RWPE2 (cell line): ENCODE data around the gene GPR6.

ENCODE experiments used
- ATAC-seq: fragments of 200-7000 bp; cut with Tn5 transposase; 3 replicates; pipeline ENCODE4 v1.9.1; 2021; ENCODE audit warnings: low read depth
- DNase-seq: peaks from one replicate; pipeline ENCODE4 v3.0.0-alpha.2; 2020; ENCODE audit warnings: low spot score
- H3K27ac ChIP-seq: fragments of 450-650 bp; 2 replicates; pipeline ENCODE4 v1.5.1; 2017; ENCODE audit warnings: mild to moderate bottlenecking; ENCODE audit not compliant: poor library complexity, severe bottlenecking
- H3K27me3 ChIP-seq: fragments of 250-450 bp; sonication (Bioruptor Pico); 2 replicates; pipeline ENCODE4 v1.5.1; 2021; ENCODE audit warnings: mild to moderate bottlenecking, moderate library complexity; ENCODE audit not compliant: insufficient read depth, poor library complexity, severe bottlenecking
- H3K36me3 ChIP-seq: fragments of 250-450 bp; sonication (Bioruptor Pico); 2 replicates; pipeline ENCODE4 v1.5.1; 2020; ENCODE audit warnings: low read depth, mild to moderate bottlenecking, moderate library complexity
- H3K4me1 ChIP-seq: fragments of 250-450 bp; sonication (Bioruptor Pico); 2 replicates; pipeline ENCODE4 v1.5.1; 2021; ENCODE audit warnings: mild to moderate bottlenecking, moderate library complexity; ENCODE audit not compliant: insufficient read depth, poor library complexity, severe bottlenecking
- H3K4me3 ChIP-seq: fragments of 250-450 bp; sonication (Bioruptor Pico); 2 replicates; pipeline ENCODE4 v1.5.1; 2021; ENCODE audit warnings: mild to moderate bottlenecking, moderate library complexity; ENCODE audit not compliant: severe bottlenecking
- H3K9me3 ChIP-seq: fragments of 250-450 bp; sonication (Bioruptor Pico); 2 replicates; pipeline ENCODE4 v1.5.1; 2021; ENCODE audit warnings: mild to moderate bottlenecking, moderate library complexity; ENCODE audit not compliant: severe bottlenecking
- CTCF ChIP-seq: fragments of 450-650 bp; IDR thresholded peaks from one replicate; pipeline ENCODE4 v1.5.1; 2017; ENCODE audit warnings: mild to moderate bottlenecking, moderate library complexity; ENCODE audit not compliant: poor library complexity, severe bottlenecking

Gene GPR6

GRCh38 chr6:109978174-109979032, at the start of gene GPR6:
Gene GPR6, plus strand, starts transcription at chr6:109978311. Its CDS starts 802 bp downstream, at chr6:109979113.
- peaks cover 42% of the 10 kb centered on the region for H3K27me3 ChIP-seq
- no peak within 1 kb of the TSS for H3K27ac ChIP-seq
- no peaks in the 10 kb centered on the region for H3K9me3 ChIP-seq
- no peaks in the 10 kb centered on the region for H3K4me1 ChIP-seq
- no peak within 1 kb of the TSS for H3K4me3 ChIP-seq
- DNase-seq (peak; percentile 51), ATAC-seq (peak; percentile 69)
- no peaks in the 10 kb centered on the region for H3K36me3 ChIP-seq
- no peak for TF ChIP-seq CTCF

DNA sequence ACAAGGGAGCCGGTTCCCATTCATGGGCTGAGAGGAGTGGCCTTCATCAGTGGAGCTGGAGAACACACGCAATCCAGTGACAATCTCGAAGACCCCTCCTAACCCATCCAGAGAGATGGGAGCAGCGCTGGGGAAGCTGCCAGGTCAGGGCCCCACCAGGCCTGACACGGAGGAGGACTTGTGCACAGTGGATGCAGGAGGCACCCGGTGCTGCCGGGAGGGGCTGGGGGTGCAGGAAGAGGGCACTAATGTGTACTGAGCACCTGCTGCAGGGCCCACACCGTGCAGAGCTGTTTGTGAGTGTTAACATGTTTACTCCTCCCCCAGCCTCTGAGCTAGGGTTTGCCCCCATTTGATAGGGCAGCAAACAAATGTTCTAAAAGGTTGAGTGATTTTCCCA, 43.8 kb upstream of the GPR6 start:
- Histone ChIP-seq H3K4me1 (no peaks in the 10 kb centered on the region), H3K36me3 (no peaks in the 10 kb centered on the region), H3K4me3 (no peak overlapping the region), H3K27me3 (no peaks in the 10 kb centered on the region), H3K9me3 (no peaks in the 10 kb centered on the region), H3K27ac (no peak overlapping the region)
- ATAC-seq (no peak), DNase-seq (no peak)
- TF ChIP-seq CTCF: no peak

- no peak for TF ChIP-seq CTCF
- H3K27me3 ChIP-seq: no peaks in the 10 kb centered on the region
- ATAC-seq (peak; percentile 51; the same call in 2 of the 3 replicates), DNase-seq (no peak)
- H3K4me1 ChIP-seq: peaks cover 5% of the 10 kb centered on the region
- no peaks in the 10 kb centered on the region for H3K36me3 ChIP-seq
- no peak overlapping the region for H3K27ac ChIP-seq
- no peak overlapping the region for H3K4me3 ChIP-seq
- no peaks in the 10 kb centered on the region for H3K9me3 ChIP-seq
These were observed 38.5 kb upstream of the GPR6 start for GRCh38 chr6:109939654-109940053.

GRCh38 chr6:109944448-109944847, 33.7 kb upstream of the GPR6 start:
- H3K27me3 ChIP-seq: no peaks in the 10 kb centered on the region
- no peak for DNase-seq
- peak; percentile 93 for ATAC-seq
- H3K36me3 ChIP-seq: no peaks in the 10 kb centered on the region
- H3K4me1 ChIP-seq: peaks cover 7% of the 10 kb centered on the region
- H3K4me3 ChIP-seq: no peak overlapping the region
- no peak overlapping the region for H3K27ac ChIP-seq
- H3K9me3 ChIP-seq: no peaks in the 10 kb centered on the region
- TF ChIP-seq CTCF: no peak

- no peaks in the 10 kb centered on the region for H3K27me3 ChIP-seq
- no peak overlapping the region for H3K4me3 ChIP-seq
- ATAC-seq (no peak), DNase-seq (no peak)
- no peaks in the 10 kb centered on the region for H3K9me3 ChIP-seq
- peaks cover 7% of the 10 kb centered on the region for H3K4me1 ChIP-seq
- no peaks in the 10 kb centered on the region for H3K36me3 ChIP-seq
- TF ChIP-seq CTCF: no peak
- H3K27ac ChIP-seq: no peak overlapping the region
These were observed 33.0 kb upstream of the GPR6 start for GRCh38 chr6:109945091-109945490.
